Measurements from ENCODE around the gene PRKCB. TPM values are rescaled to one million over a fixed set of nuclear protein-coding genes. Genes with fewer than 3 reads are reported as not detected.
"Not testable (repeated sequence)": the region's sequence is repeated elsewhere in the genome, so short reads cannot be mapped to it uniquely, and the experiment has no call there.

PRKCB gene
- polyA plus RNA-seq, 4 donors = 4.2 to 7.7 (median 5.0) TPM

GRCh38 chr16:24074574-24074973 lies 238.8 kb downstream of the PRKCB start:
- DNase-seq (ENCODE audit: low read depth in 4 of 4, low spot score in 3 of 4) = no peak

- no peak for DNase-seq (ENCODE audit: low read depth in 4 of 4, low spot score in 3 of 4)
These were observed 239.5 kb downstream of the PRKCB start for GRCh38 chr16:24075302-24075701.

GRCh38 chr16:24075931-24076716 lies 240.3 kb downstream of the PRKCB start:
- DNase-seq (ENCODE audit: low read depth in 4 of 4, low spot score in 3 of 4) = no peak

- no peak for DNase-seq (ENCODE audit: low read depth in 4 of 4, low spot score in 3 of 4)
These were observed 241.5 kb downstream of the PRKCB start for GRCh38 chr16:24077292-24077691.

GRCh38 chr16:24077966-24078365 lies 242.2 kb downstream of the PRKCB start:
- DNase-seq (ENCODE audit: low read depth in 4 of 4, low spot score in 3 of 4) = no peak

GRCh38 chr16:24085666-24086065 lies 249.9 kb downstream of the PRKCB start:
- DNase-seq (ENCODE audit: low read depth in 4 of 4, low spot score in 3 of 4) = no peak

GRCh38 chr16:24087891-24088410 lies 252.2 kb downstream of the PRKCB start:
- DNase-seq (ENCODE audit: low read depth in 4 of 4, low spot score in 3 of 4) = no peak

GRCh38 chr16:24088767-24089166 lies 253.0 kb downstream of the PRKCB start:
- DNase-seq (ENCODE audit: low read depth in 4 of 4, low spot score in 3 of 4) = no peak

GRCh38 chr16:24091125-24091524 lies 255.3 kb downstream of the PRKCB start:
- DNase-seq (ENCODE audit: low read depth in 4 of 4, low spot score in 3 of 4) = no peak

- DNase-seq (ENCODE audit: low read depth in 4 of 4, low spot score in 3 of 4) = no peak
These were observed 257.3 kb downstream of the PRKCB start for GRCh38 chr16:24093049-24093448.

GRCh38 chr16:24094660-24095059 lies 258.9 kb downstream of the PRKCB start:
- DNase-seq (ENCODE audit: low read depth in 4 of 4, low spot score in 3 of 4) = no peak

- DNase-seq (ENCODE audit: low read depth in 4 of 4, low spot score in 3 of 4) = no peak
These were observed 263.1 kb downstream of the PRKCB start for GRCh38 chr16:24098896-24099295.

- no peak for DNase-seq (ENCODE audit: low read depth in 4 of 4, low spot score in 3 of 4)
These were observed 265.6 kb downstream of the PRKCB start for GRCh38 chr16:24101431-24101830.

GRCh38 chr16:24102209-24102660 lies 266.5 kb downstream of the PRKCB start:
- no peak for DNase-seq (ENCODE audit: low read depth in 4 of 4, low spot score in 3 of 4)

GRCh38 chr16:24105471-24105870 lies 269.7 kb downstream of the PRKCB start:
- DNase-seq (ENCODE audit: low read depth in 4 of 4, low spot score in 3 of 4) = not testable (repeated sequence)

GRCh38 chr16:24108090-24108489 lies 272.3 kb downstream of the PRKCB start:
- DNase-seq (ENCODE audit: low read depth in 4 of 4, low spot score in 3 of 4) = not testable (repeated sequence)

- no peak for DNase-seq (ENCODE audit: low read depth in 4 of 4, low spot score in 3 of 4)
These were observed 276.0 kb downstream of the PRKCB start for GRCh38 chr16:24111724-24112302.

GRCh38 chr16:24113115-24113745 lies 277.4 kb downstream of the PRKCB start:
- no peak for DNase-seq (ENCODE audit: low read depth in 4 of 4, low spot score in 3 of 4)

GRCh38 chr16:24114876-24115275 lies 279.1 kb downstream of the PRKCB start:
- DNase-seq (ENCODE audit: low read depth in 4 of 4, low spot score in 3 of 4) = no peak

GRCh38 chr16:24116046-24116776 lies 280.4 kb downstream of the PRKCB start:
- no peak for DNase-seq (ENCODE audit: low read depth in 4 of 4, low spot score in 3 of 4)

- no peak for DNase-seq (ENCODE audit: low read depth in 4 of 4, low spot score in 3 of 4)
These were observed 281.2 kb downstream of the PRKCB start for GRCh38 chr16:24116989-24117388.

Measured in left renal pelvis (tissue), 4 donors.